Panc1 (cell line): ENCODE results near the gene DCXR. TPM values are rescaled to one million over a fixed set of nuclear protein-coding genes. Genes with fewer than 3 reads are reported as not detected.

Source experiments
- ATAC-seq: fragments of 200-7000 bp; cut with Tn5 transposase; 2 replicates; pipeline ENCODE4 v1.9.1; 2020; ENCODE audit warnings: mild to moderate bottlenecking, moderate library complexity
- BruUV-seq: library from RNA; stranded (reverse); fragments of 400-500 nt; replicated peaks from 2 replicates; lab custom pipeline; 2021; lab: Mats Ljungman, UMichigan
- CTCF ChIA-PET: fragments of 300-600 bp; sonication (Branson Sonifier 250); formaldehyde crosslinking; loops from one replicate; lab custom pipeline; 2022; ENCODE audit warnings: antibody characterized with exemption; lab: Charles Lee
- POLR2A ChIA-PET: fragments of 300-600 bp; sonication (Branson Sonifier 250); formaldehyde crosslinking; loops from one replicate; lab custom pipeline; 2022; ENCODE audit warnings: antibody characterized with exemption; lab: Charles Lee
- DNase-seq: peaks from one replicate; pipeline ENCODE4 v3.0.0-alpha.2; 2010; ENCODE audit warnings: low read depth, low spot score
- H3K27ac ChIP-seq: 2 replicates; pipeline ENCODE4 v1.5.1; 2011; ENCODE audit warnings: mild to moderate bottlenecking, low read length, inconsistent platforms
- H3K27me3 ChIP-seq: fragments of 200-500 bp; sonication (Bioruptor generic); 2 replicates; pipeline ENCODE4 v1.6.0; 2014; ENCODE audit warnings: low read length, inconsistent platforms; ENCODE audit not compliant: control insufficient read depth, insufficient read depth
- H3K36me3 ChIP-seq: fragments of 200-500 bp; sonication (Bioruptor generic); 2 replicates; pipeline ENCODE4 v1.5.1; 2014; ENCODE audit warnings: inconsistent platforms, mild to moderate bottlenecking, low read length, moderate library complexity; ENCODE audit not compliant: control insufficient read depth, insufficient read depth
- H3K4me1 ChIP-seq: 2 replicates; pipeline ENCODE4 v1.5.1; 2011; ENCODE audit warnings: inconsistent platforms, mild to moderate bottlenecking, low read length, moderate library complexity; ENCODE audit not compliant: control insufficient read depth, insufficient read depth
- H3K4me3 ChIP-seq, 2 experiments: 2 replicates each; pipeline ENCODE4 v1.5.1; 2011 to 2012; ENCODE audit warnings: low read depth in 2 of 2, low read length in 2 of 2, mild to moderate bottlenecking in 2 of 2, inconsistent platforms in 1 of 2, moderate library complexity in 1 of 2
- H3K9me3 ChIP-seq: fragments of 200-500 bp; sonication (Bioruptor generic); 2 replicates; pipeline ENCODE4 v1.5.1; 2014; ENCODE audit warnings: low read depth, mild to moderate bottlenecking, inconsistent platforms, low read length, moderate library complexity; ENCODE audit not compliant: control insufficient read depth, insufficient read depth
- CTCF ChIP-seq: fragments of 450-650 bp; IDR thresholded peaks from 2 replicates; pipeline ENCODE4 v1.5.1; 2017; ENCODE audit warnings: mild to moderate bottlenecking
- POLR2AphosphoS5 ChIP-seq: IDR thresholded peaks from 2 replicates; pipeline ENCODE4 v1.6.1; 2012; ENCODE audit warnings: mild to moderate bottlenecking, low read depth, low read length, moderate library complexity
- SIN3A ChIP-seq: IDR thresholded peaks from 2 replicates; pipeline ENCODE4 v1.6.1; 2012; ENCODE audit warnings: low read depth, mild to moderate bottlenecking, low read length, moderate library complexity, borderline replicate concordance; ENCODE audit not compliant: insufficient read depth
- TCF7L2 ChIP-seq: IDR thresholded peaks from 2 replicates; pipeline ENCODE4 v1.6.1; 2011; ENCODE audit warnings: mild to moderate bottlenecking, low read depth, low read length, inconsistent platforms
- in situ Hi-C: cut with HindIII; loops from 2 replicates; pipeline ENCODE4 v1.10.0; 2016; ENCODE audit warnings: low sequenced_read_pairs, low pct_unique_long_range_greater_than_20kb
- intact Hi-C: fragments of 100-400 bp; cut with micrococcal nuclease; formaldehyde crosslinking; loops from one replicate; pipeline ENCODE4 v1.10.0; 2022; ENCODE audit not compliant: unreplicated experiment
- total RNA-seq: library from RNA; stranded (reverse); gene quantifications from one replicate; pipeline ENCODE4 v1.2.1, GENCODE V29; 2021; ENCODE audit not compliant: unreplicated experiment
- TF ChIP-seq, protein P1 (sequence below), 2 experiments: IDR thresholded peaks; 2 replicates each; pipeline ENCODE4 v1.6.1; 2011 to 2012; ENCODE audit warnings: low read depth in 2 of 2, control low read depth in 1 of 2, low read length in 1 of 2, mild to moderate bottlenecking in 1 of 2, moderate library complexity in 1 of 2; ENCODE audit not compliant: insufficient read depth in 1 of 2

Gene DCXR
- total RNA-seq, 1 experiment from 2014 or later: 128 TPM

DNA sequence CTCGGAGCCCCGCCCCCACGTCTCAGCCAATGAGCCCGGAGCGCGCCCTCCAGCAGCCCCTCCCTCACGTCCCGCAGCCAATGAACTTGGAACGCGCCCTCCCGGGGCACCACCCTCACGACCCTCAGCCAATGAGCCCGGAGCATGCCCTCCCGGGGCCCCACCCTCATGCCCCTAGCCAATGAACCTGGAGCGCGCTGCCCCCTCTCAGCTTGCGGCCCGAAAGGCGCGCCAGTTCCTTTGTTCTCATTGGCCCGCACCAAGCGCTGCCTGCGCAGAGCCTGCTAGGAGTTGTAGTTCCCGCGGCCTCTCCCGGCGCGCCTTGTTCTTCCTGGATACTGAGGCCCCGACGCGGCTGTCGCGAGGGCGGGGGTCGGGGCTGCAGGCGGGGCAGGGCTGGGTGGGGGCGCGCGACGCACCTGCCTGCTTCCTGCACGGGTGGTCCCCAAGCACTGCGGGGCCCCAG, 14.5 kb downstream of the DCXR start, which contains the start of gene LRRC45:
Gene LRRC45 (plus strand): TSS at position 325 of the 466 bp plus-strand sequence. CDS start 339 bp downstream, outside the sequence.
- ChIA-PET CTCF (interaction anchor here (0.6 to 5.3 kb wide), 4 partner anchors 15 to 62 kb away, joined by 3 to 37 read pairs (median 4); partner anchors contain the start of genes DCXR and NOTUM), POLR2A (interaction anchor here (0.6 kb wide), 1 partner anchor 142 kb away, joined by 13 read pairs; no protein-coding TSS in a partner anchor)
- no TSS peak for BruUV-seq
- ATAC-seq (peak; percentile 88), DNase-seq (peak; percentile 91)
- H3K36me3 ChIP-seq: no peaks in the 10 kb centered on the region; the same call in 1 of the 2 replicates
- peak within 1 kb of the TSS; percentile 74 for H3K27ac ChIP-seq
- TF ChIP-seq POLR2AphosphoS5: no peak
- TF ChIP-seq SIN3A: peak; percentile 64; the same call in 1 of the 2 replicates
- TF ChIP-seq TCF7L2: no peak
- TF ChIP-seq, protein P1, sequence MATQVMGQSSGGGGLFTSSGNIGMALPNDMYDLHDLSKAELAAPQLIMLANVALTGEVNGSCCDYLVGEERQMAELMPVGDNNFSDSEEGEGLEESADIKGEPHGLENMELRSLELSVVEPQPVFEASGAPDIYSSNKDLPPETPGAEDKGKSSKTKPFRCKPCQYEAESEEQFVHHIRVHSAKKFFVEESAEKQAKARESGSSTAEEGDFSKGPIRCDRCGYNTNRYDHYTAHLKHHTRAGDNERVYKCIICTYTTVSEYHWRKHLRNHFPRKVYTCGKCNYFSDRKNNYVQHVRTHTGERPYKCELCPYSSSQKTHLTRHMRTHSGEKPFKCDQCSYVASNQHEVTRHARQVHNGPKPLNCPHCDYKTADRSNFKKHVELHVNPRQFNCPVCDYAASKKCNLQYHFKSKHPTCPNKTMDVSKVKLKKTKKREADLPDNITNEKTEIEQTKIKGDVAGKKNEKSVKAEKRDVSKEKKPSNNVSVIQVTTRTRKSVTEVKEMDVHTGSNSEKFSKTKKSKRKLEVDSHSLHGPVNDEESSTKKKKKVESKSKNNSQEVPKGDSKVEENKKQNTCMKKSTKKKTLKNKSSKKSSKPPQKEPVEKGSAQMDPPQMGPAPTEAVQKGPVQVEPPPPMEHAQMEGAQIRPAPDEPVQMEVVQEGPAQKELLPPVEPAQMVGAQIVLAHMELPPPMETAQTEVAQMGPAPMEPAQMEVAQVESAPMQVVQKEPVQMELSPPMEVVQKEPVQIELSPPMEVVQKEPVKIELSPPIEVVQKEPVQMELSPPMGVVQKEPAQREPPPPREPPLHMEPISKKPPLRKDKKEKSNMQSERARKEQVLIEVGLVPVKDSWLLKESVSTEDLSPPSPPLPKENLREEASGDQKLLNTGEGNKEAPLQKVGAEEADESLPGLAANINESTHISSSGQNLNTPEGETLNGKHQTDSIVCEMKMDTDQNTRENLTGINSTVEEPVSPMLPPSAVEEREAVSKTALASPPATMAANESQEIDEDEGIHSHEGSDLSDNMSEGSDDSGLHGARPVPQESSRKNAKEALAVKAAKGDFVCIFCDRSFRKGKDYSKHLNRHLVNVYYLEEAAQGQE (IDR thresholded peaks at IDR 0.05; ENCODE audit: insufficient read depth in 1 of 2, low read depth in 2 of 2, low read length in 1 of 2): no peak
- no peak for TF ChIP-seq CTCF
- peaks cover 33% of the 10 kb centered on the region for H3K4me1 ChIP-seq
- H3K4me3 ChIP-seq: peak within 1 kb of the TSS; percentile 65 to 84
- H3K27me3 ChIP-seq: no peaks in the 10 kb centered on the region
- intact Hi-C loops: loop anchor here (10.0 kb wide), 1 partner anchor 158 kb away; the partner anchor contains the start of gene P4HB
- H3K9me3 ChIP-seq: no peaks in the 10 kb centered on the region
- in situ Hi-C loops: no loop called here

DNA sequence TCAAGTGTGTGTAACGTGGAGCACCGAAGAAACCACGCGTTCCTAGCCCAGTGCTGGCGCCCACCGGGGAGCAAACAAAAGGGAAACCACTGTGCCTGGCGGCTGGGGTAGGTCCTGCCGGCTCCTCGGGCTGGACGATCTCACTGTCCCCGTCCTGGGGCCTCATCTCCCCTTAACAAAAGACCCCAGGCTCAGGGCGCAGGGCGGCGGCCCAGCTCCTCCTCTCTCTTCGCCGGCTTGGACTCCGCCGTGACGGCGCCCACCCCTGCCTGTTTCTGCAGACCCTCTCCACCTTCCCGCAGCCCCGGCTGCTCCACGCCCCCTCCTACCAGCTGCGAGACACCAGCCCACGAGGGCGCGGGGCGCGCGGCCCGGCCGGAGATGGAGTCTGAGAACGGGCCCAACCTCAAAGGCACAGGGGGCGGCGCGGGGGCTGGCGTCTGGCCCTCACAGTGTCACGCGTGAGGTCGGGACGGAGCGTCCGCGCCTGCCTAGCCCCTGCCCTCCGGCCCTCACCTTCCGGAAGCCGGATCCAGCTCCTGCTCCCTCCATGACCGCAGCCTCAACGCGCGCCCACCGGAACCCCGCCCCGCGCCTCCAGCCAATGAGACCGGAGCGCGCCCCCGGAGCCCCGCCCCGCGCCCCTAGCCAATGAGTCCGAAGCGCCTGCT, 15.1 kb downstream of the DCXR start, which contains the start of gene CENPX:
Gene CENPX (minus strand): TSS at position 569 of the 671 bp plus-strand sequence. CDS start 17 bp downstream, at position 552.
- H3K4me3 ChIP-seq: peak within 1 kb of the TSS; percentile 65 to 84
- ChIA-PET CTCF (interaction anchor here (0.5 to 5.3 kb wide), 6 partner anchors 8 to 103 kb away, joined by 3 to 37 read pairs (median 4); partner anchors contain the start of genes DCXR and NOTUM), POLR2A (no interaction called here)
- TF ChIP-seq, protein P1 (IDR thresholded peaks at IDR 0.05; ENCODE audit: insufficient read depth in 1 of 2, low read depth in 2 of 2, low read length in 1 of 2): 0 out of 4 replicates have a peak, but pooled peaks of 1 of the 2 experiments have one; percentile 24
- TF ChIP-seq CTCF (no peak), SIN3A (peak; percentile 78; the same call in 1 of the 2 replicates), TCF7L2 (no peak), POLR2AphosphoS5 (peak; percentile 51; the same call in 1 of the 2 replicates)
- no peaks in the 10 kb centered on the region for H3K27me3 ChIP-seq
- H3K9me3 ChIP-seq: no peaks in the 10 kb centered on the region
- DNase-seq (no peak), ATAC-seq (peak; percentile 76)
- H3K4me1 ChIP-seq: peaks cover 38% of the 10 kb centered on the region
- TSS peak; percentile 91 for BruUV-seq
- H3K36me3 ChIP-seq: no peaks in the 10 kb centered on the region; the same call in 1 of the 2 replicates
- in situ Hi-C loops: no loop called here
- intact Hi-C loops: loop anchor here (10.0 kb wide), 1 partner anchor 158 kb away; the partner anchor contains the start of gene P4HB
- peak within 1 kb of the TSS; percentile 74 for H3K27ac ChIP-seq
